HG02588 (cell line): ENCODE results near the gene ROBO1.
"Not testable (repeated sequence)": the region's sequence is repeated elsewhere in the genome, so short reads cannot be mapped to it uniquely, and the experiment has no call there.

Experiments used
- ATAC-seq: cut with Tn5 transposase; IDR thresholded peaks from one replicate; pipeline ENCODE4 v1.9.1; 2021; ENCODE audit warnings: mild to moderate bottlenecking, moderate library complexity; ENCODE audit not compliant: unreplicated experiment

Gene ROBO1

DNA sequence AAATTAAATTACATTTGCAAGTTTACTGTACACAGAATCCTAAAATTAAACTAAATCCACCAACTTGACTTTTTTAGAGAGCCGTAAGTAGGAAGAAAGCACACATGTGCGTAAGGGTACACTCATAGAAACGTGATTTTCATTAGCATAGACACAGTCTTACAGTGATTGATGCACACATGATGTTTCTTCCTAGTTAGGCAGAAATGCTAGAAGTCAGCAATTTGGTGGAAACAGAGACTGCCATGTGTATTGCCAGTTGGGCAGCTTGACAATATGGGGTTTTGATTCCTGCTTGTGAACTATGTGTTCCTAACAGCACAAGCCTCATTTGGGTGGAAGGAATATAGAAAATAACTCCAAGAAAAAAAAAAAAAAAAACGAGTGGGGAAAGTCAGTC is 878.5 kb downstream of the ROBO1 start:
- no peak for ATAC-seq

DNA sequence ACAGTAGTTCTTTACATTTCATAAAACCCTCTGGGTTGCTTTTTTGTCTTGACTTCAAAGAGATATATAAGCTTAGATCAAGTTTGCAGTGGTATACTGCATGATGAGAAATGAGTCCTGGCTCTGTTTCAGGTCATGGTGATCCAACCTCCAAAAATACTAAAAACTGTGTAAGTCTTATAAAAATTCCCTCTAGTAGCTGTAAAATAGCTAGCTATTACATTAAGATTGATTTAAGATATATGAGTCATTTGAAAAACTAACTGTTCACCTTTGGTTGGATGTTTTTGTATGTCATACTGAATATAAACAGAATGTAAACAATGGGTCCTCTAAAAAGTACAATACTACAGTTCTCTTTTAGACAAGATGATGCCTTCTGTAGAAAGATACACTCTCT is 879.2 kb downstream of the ROBO1 start:
- ATAC-seq = no peak

DNA sequence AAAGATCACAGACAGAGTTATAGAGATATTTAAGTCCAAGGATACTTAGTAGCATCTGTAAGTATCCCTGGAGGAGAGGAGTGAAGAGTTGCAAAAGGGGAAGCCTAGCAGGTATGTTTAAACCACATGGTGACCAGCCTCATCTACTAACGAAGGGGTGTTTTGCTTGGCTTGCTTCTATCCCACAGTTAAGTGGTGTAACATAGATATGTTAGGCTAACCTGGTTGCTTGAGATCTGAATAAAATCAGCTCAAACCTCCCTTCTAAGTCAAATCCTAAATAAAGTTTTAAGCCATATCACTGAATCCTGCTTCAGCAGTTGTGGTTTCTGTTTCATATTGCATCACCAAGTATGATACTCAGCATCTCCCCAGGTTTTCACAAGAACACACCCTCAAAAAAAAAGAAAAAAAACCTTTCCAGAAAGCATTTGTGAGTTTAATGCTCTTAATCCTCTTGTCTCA is 880.2 kb downstream of the ROBO1 start:
- no peak for ATAC-seq

DNA sequence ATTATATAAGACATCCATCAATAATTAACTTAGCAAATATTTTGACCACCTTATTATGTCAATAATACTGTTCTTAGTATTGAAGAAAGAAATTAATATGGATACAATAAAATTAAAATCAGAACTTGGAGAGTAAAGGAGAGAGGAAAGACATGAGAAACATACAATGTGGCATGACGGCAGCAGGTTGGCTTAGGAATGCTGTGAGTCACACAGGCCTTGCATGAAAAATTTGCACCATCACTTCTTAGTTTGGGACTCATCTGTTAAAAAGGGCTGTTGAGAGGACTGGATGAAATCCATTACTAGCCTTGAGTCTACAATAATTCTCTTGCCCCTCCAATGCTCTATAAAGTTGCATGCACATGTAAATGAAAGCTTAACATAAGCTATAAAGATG is 880.8 kb downstream of the ROBO1 start:
- ATAC-seq = no peak

DNA sequence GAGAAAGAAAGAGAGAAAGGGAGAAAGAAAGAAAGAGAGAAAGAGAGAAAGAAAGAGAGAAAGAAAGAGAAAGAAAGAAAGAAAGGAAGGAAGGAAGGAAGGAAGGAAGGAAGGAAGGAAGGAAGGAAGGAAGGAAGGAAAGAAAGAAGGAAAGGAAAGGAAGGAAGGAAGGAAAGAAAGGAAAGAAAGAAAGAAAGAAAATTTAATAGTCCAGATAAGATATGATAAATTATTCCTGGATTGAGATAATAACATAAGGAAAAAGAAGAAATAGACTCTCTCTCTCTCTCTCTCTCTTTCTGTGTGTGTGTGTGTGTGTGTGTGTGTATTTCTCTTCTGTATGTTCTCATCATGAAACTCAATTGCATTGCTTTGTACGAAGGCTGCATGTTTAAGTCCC is 883.2 kb downstream of the ROBO1 start:
- not testable (repeated sequence) for ATAC-seq

DNA sequence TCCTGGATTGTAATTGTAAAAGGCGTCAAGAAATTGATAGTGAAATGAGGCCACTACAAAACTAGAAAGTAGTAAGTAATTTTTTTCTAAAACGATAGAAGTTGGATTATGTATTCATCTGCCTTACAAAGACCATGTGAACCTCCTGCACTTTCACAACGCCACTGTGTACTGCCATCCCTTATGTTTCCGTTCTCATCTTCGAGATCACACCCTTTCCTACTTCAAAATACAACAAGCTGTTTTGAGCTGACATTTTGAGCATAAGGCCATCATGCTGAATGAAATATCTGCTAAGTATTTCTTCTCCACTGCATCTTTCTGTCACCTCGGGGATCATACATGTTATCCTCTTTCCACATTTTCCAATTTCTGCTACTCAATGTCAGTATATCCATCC is 885.5 kb downstream of the ROBO1 start:
- no peak for ATAC-seq

DNA sequence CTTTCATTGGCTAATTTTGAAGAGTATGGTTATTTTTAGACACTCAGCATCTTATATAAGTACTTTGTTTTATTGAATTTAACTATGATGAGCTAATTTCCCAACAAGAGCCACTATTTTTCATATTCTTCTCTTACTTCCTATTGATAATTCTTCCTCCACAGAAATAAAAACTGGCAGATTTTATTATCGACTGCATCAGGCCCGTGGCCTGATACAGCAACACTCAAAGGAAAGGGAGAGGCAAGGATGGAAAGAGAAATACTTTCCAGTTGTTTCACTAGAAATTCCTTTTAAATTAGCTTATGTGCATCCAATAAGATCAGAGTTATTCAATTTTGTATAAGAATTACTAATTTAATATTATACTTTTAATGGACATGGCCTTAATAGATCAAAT is 886.3 kb downstream of the ROBO1 start:
- no peak for ATAC-seq

DNA sequence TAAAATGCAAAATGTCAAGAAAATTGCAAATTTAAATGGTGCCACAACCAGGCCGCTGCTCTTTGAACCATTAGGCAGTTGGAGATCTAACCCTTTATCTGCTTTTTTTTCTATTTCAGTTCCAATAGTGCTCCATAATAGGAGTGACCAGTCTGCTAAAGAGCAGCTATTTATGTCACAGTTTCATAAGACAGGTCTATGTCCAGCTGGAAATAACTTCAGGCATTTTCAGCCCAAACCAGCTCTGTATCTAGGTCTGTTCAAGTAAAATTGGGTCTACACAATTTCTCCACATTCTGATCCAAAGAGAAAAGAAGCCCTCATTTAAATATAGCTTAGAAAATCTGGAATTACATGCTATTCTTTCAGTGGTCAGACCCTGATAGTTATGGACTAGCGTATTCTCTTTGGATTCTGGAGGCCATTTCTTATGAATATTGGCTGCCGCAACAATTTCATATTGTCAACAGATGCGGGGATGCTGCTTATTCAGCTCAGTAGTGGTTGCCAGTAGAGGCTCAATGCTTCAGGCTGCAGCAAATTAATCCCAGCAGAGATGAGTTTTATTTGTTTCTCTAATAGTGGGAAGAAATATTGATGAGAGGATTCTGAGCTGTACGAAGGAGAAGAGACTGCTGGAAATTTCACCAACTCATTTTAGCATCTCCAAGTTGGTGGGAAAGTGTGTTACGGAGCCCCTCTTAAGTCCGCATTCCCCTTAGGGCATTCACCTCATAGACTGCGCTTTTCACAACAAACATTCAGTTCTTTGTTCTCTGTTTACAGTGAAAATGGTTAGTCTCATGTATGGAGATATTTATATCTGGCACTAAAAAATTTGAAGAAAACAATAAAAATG is 887.0 kb downstream of the ROBO1 start:
- ATAC-seq = no peak

DNA sequence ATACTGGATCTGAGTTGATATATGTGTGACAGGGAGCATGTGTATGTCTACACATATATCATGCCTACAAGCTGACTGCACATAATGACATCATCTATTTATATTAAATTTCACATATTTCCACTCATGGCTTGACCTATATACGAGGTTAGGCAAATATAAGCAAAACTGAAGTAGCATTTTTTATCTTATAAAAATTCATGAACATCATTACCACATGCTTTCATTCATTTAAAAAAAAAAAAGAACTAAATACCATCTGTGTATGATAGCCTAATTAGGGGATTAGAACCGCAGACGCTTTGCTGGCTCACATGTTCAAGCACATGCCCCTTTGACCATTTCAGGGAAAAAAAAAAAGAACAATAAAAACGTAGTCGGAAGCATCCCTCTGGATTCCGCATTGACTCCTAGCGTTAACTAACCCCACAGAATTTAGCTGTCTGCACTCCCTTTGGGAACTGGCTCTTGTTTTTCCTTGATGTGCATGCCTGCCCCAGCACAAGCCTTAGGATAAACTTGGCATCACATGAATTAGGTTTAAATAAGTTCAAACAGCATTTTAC is 888.4 kb downstream of the ROBO1 start:
- no peak for ATAC-seq

DNA sequence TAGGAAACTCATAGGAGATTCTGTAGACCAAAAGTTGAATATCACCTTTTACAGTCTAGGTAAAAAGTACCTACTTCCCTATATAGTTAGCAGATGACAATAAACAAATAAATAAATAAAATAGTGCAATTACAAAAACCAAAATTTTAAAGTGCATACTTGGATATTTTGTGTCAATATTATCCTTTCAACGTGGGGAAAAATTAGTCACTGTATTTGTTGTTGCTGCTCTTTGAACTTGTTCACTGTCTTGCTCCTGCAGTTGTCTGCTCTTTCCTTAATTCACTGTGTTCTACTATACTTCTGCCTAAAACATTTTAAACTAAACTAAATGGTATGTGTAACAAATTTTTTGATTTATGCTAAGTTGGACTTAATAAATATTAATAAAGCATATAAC is 889.0 kb downstream of the ROBO1 start:
- no peak for ATAC-seq

DNA sequence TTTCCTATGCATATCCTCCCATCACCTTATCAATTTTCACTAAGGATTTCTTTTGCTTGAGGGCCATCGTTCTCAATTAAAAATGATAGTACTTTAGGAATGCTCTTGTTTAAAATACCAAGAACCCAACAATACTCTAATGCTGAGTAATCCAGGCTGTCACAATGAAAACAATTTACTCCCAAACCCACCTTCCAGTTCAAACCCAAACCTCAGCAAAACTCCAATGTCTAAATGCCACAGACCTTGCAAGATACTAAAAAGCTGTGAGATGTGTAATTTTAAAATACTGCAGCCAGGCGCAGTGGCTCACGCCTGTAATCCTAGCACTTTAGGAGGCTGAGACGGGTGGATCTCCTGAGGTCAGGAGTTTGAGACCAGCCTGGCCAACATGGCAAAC is 889.8 kb downstream of the ROBO1 start:
- no peak for ATAC-seq

DNA sequence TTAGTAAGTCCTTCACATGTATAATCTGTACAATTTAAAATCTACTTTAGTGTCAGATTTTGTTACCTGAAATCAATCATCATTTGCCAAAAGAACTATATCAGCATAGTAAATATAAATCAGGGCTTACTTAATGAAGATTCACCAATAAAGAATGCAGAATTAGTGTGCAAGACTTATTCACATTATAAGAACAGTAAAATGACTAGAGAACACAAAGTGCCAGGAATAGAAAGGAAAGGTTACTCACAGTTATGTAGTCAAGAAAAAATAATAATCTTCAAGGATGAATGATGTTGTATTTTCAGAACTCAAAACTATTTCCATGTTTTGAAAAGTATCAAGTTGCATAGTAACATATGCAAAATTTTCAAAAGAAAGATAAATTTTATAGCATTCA is 891.9 kb downstream of the ROBO1 start:
- ATAC-seq = no peak

DNA sequence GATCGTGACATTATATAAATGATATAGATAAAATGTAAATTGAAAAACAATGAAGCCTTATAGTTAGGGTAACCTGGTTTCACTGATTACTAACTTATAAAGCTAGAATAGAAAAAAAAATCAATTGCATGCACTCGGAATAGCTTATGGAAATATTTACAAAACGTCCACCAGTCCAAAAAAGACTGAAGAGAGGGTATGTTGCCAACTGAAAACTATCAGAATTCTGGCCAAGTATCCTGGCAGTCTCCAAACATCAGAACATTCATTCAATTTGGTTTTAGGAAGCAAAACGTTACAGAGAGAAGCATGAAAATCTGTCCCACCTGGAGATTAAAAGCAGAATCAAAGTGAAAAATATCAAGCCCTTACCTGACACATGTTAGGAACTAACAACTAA is 892.4 kb downstream of the ROBO1 start:
- ATAC-seq = no peak

DNA sequence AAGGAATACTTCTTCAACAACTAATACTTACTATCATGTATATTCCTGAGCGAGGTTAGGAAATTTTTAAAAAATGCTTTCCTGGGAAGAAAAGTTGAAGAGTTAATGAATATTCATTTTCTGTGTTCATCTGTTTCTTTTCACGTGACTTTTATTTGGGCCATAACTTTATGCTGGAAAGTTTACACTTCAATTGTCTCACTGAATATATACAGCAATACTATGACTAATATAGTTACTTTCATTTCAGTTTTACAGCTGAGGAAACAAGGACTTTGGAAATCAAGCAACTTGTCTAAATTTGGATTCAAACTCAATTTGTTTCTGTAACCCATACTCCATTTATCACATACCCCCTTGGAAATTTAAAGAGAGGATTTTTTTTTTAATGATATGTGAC is 894.2 kb downstream of the ROBO1 start:
- ATAC-seq = no peak

DNA sequence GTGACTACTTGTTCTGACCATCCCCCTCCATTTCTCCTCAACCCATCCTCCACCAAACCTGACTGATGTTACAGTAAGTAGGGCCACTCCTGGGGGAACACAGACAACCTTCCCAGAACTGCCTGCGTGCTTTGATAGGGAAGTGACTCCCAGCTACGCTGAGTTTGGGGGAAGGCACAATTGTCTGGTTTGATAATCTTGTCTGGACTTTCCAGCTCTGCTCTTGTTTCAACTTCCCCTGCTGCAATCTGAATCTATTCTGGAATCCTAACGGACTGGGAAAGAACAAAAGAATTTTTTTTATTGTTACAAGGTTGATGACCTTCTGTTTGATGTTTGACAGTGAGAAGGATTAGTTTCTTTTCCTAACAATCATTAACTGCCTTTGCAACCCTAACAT is 895.6 kb downstream of the ROBO1 start:
- no peak for ATAC-seq

DNA sequence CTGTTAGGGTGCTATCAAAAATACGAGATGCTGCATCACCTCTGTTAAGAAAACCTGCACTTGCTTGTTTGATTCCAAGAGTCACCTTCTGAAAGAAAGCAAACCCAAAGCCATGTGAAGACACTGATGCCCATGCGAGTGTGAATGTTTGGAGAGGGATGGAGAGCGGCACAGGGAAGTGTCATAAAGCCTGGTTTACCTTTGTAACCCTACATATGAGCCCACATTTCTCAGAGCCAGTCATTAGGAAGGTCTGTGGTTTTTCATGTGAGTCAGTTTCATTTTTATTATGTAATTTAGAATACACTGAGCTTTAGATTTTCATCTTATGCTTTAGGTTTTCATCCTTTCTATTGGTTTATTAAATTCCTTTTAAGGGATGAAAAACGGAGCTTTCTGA is 896.8 kb downstream of the ROBO1 start:
- no peak for ATAC-seq

DNA sequence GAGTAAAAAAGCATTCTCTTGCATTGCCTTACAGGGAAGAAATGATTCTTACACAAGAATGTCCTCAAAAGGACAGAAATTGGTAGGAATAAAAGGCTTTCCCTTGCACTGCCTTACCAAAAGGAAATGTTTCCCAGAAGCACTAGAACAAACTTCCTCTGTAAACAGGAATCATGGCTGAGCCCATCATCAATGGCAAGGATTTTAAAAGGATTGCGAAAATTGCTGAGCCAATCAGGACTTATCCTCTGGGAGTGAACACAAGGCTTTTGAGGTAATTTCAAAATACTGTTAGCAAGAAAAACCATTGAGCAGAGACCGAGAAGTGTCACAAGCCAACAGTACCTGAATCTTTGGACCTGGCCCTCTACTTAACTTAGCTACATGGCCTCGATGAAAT is 897.3 kb downstream of the ROBO1 start:
- ATAC-seq = no peak

DNA sequence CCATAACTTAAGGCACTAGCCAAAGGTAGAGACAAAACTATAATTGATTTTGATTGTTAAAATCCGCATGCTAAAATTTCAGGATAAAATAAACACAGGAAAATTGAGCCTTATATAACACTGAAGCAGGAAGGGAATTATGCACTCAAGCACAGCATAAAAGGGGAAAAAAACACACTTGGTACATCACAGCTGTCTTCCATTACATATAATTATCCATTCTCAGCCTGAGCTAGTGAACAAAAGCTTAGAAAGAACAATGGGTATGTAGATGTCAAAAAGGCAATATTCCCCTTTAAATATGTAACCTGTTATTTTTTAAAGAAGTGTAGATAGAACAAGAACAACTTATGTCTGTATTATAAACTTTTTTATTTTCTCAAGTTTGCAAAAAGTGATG is 899.2 kb downstream of the ROBO1 start:
- ATAC-seq = no peak

DNA sequence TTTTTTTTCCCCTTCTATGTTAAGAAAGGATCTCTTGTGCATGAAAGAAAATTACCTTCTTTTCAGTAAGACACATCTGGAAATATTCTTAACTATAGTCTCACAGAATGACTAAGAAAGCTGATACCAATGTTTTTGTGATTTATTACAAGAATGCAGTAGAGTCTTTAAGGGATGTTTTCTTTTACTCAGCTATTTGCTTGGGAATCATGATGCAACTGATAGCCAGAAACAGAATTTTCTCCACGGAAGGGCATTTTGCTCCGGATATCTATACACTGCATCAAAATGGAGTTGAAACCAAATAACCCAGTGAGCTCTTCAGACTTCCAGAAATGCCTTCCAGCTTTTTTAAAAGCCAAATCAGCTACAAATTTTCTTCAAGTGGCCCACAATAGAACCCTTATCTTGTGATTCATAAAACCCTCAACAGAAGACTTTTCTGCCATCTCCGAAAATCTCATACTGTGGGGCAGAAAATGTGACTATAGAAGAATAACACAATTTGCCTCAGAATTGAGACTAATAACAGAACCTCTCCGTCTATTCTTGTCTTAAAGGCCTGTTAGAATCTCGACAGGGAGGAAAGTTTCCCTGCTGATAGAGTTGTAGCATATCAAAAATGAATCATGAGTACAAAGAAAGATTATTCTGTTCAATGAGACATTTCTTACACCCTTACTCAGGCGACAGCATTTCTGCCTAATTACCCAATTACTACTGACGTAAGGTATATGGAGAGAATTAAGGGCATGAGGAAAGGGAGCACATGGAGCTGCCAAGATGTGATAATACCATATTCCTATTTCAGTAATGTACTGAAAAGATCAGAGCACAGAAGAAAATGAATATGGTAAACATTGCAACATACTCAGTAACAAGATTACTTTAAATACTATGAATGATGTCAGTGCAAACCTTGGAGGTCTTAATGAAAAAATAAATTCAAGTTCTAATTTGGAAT is 900.1 kb downstream of the ROBO1 start:
- no peak for ATAC-seq

DNA sequence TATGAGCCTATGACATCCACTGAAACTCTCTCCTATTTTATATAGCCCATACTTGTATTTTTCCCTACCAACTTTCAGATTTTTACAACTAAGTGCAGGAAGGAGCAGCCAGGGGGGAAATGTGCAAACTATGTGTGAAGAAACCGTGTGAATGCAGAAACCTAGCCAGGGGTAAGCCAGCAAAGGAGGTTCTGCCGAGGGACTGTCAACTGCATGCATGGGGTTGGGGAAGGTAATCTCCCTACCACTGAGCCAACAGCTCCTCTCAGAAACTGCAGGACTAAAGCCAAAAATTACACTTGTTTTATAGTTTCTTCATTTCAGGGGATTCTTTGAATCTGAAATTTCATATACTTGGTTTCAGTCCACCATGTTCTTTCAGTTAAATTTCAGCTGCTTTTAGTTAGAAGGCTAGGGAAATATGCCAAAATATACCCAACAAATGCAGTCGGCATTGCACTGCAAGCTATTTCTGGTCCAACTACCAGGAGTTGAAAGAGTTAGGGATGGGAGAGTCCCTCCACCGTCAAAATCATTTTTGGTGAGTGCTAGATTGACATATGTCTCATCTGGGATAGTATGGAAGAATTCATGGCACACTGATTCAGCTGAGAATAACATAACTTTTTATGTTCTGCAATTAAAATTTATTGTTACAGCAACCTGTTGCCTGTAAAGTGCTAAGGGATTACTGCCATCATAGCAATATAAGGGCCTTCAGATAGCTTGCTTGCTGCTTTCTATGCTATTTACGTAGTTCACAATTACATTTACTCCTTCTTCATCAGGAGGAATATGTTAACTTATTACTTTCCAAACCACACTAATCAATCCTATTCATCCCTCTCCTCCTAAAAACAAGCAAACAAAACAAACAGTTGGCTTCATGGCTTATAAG is 904.2 kb downstream of the ROBO1 start:
- no peak for ATAC-seq

DNA sequence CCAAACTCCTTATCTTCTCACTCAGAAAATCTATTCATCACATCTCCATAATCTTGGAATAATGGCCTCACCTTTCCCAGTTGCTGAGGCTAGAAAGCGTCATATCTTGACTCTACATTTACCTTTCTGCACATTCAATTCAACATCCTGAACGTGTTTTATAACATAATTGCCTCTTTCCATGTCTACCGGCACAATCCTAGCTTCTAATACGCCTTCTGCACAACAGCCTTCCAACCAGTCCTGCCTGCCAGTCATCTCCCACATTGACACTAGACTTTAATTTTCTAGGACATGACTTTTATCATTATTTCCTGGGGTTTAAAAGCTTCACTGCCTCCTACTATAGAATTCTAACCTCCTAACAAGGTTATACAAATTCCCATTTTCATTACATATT is 906.6 kb downstream of the ROBO1 start:
- ATAC-seq = no peak
